ENCODE data around the gene POU2AF2. TPM values are rescaled to one million over a fixed set of nuclear protein-coding genes. Genes with fewer than 3 reads are reported as not detected.

Gene POU2AF2
- total RNA-seq (not detected), polyA plus RNA-seq (under 1 TPM; 0.26 to 0.29 TPM)
- long read RNA-seq, donor 1: 0 reads
- long read RNA-seq, donor 2: 0 reads
- long read RNA-seq, donor 3: 0 reads
- long read RNA-seq, donor 4: 0 reads
- long read RNA-seq, donor 5: 0 reads

- no peak within 1 kb of the TSS for H3K4me3 ChIP-seq
- no peaks in the 10 kb centered on the region for H3K36me3 ChIP-seq (ENCODE audit: control insufficient read depth in 4 of 4, insufficient read depth in 4 of 4, low read length in 4 of 4)
Measured at GRCh38 chr11:111245425-111245824, at the start of gene POU2AF2. Gene POU2AF2 (plus strand): TSS chr11:111245725. CDS start chr11:111245854, 129 bp downstream.

GRCh38 chr11:111200010-111200534 lies 45.5 kb upstream of the POU2AF2 start:
- Histone ChIP-seq H3K36me3 (ENCODE audit: control insufficient read depth in 4 of 4, insufficient read depth in 4 of 4, low read length in 4 of 4) (no peaks in the 10 kb centered on the region), H3K4me3 (no peak overlapping the region), H3K9me3 (ENCODE audit: control insufficient read depth in 4 of 4, insufficient read depth in 3 of 4, low read length in 3 of 4) (peaks cover 0 to 2% (median 0%) of the 10 kb centered on the region in 4 donors), H3K9ac (ENCODE audit: insufficient read depth in 1 of 2, low read length in 2 of 2) (no peak overlapping the region), H3K27me3 (ENCODE audit: control insufficient read depth in 3 of 3, insufficient read depth in 3 of 3, low read length in 2 of 3) (no peaks in the 10 kb centered on the region), H3K27ac (ENCODE audit: low read depth in 1 of 2, low read length in 1 of 2) (no peak overlapping the region), H3K4me1 (ENCODE audit: control insufficient read depth in 5 of 5, insufficient read depth in 5 of 5, low read length in 5 of 5) (peaks cover 0 to 10% (median 0%) of the 10 kb centered on the region in 5 donors)
- no peak for ATAC-seq (ENCODE audit: insufficient read depth, low FRiP score)
- TF ChIP-seq CTCF (IDR thresholded peaks at IDR 0.05; ENCODE audit: control extremely low read depth, extremely low read depth): no peak
- WGBS, 2 donors: 61 to 77% methylated on average over 3 of the region's 3 CpGs
- no peak for DNase-seq

More at GRCh38 chr11:111245425-111245824, at the start of gene POU2AF2:
- ATAC-seq (ENCODE audit: insufficient read depth, low FRiP score) (no peak), DNase-seq (no peak)
- no peak for TF ChIP-seq CTCF (IDR thresholded peaks at IDR 0.05; ENCODE audit: control extremely low read depth, extremely low read depth)
- H3K27me3 ChIP-seq (ENCODE audit: control insufficient read depth in 3 of 3, insufficient read depth in 3 of 3, low read length in 2 of 3): no peaks in the 10 kb centered on the region
- H3K4me1 ChIP-seq (ENCODE audit: control insufficient read depth in 5 of 5, insufficient read depth in 5 of 5, low read length in 5 of 5): no peaks in the 10 kb centered on the region
- no peak within 1 kb of the TSS for H3K9ac ChIP-seq (ENCODE audit: insufficient read depth in 1 of 2, low read length in 2 of 2)
- no peak within 1 kb of the TSS for H3K27ac ChIP-seq (ENCODE audit: low read depth in 1 of 2, low read length in 1 of 2)
- WGBS, 2 donors: 89 to 90% methylated on average over 1 of the region's 1 CpG
- peaks cover 0 to 2% (median 0%) of the 10 kb centered on the region in 4 donors for H3K9me3 ChIP-seq (ENCODE audit: control insufficient read depth in 4 of 4, insufficient read depth in 3 of 4, low read length in 3 of 4)

GRCh38 chr11:111204211-111204610 lies 41.3 kb upstream of the POU2AF2 start:
- DNase-seq (no peak), ATAC-seq (ENCODE audit: insufficient read depth, low FRiP score) (no peak)
- no peak overlapping the region for H3K4me3 ChIP-seq
- no peak for TF ChIP-seq CTCF (IDR thresholded peaks at IDR 0.05; ENCODE audit: control extremely low read depth, extremely low read depth)
- no peaks in the 10 kb centered on the region for H3K36me3 ChIP-seq (ENCODE audit: control insufficient read depth in 4 of 4, insufficient read depth in 4 of 4, low read length in 4 of 4)
- no peak overlapping the region for H3K27ac ChIP-seq (ENCODE audit: low read depth in 1 of 2, low read length in 1 of 2)
- H3K9me3 ChIP-seq (ENCODE audit: control insufficient read depth in 4 of 4, insufficient read depth in 3 of 4, low read length in 3 of 4): peaks cover 0 to 2% (median 0%) of the 10 kb centered on the region in 4 donors
- H3K27me3 ChIP-seq (ENCODE audit: control insufficient read depth in 3 of 3, insufficient read depth in 3 of 3, low read length in 2 of 3): no peaks in the 10 kb centered on the region
- H3K9ac ChIP-seq (ENCODE audit: insufficient read depth in 1 of 2, low read length in 2 of 2): no peak overlapping the region
- H3K4me1 ChIP-seq (ENCODE audit: control insufficient read depth in 5 of 5, insufficient read depth in 5 of 5, low read length in 5 of 5): peaks cover 0 to 23% (median 3%) of the 10 kb centered on the region in 5 donors

All from lung (tissue), 16 donors.